H1 (cell line): ENCODE results near the gene TP53I11. TPM values are rescaled to one million over a fixed set of nuclear protein-coding genes. Genes with fewer than 3 reads are reported as not detected.
A peak's percentile ranks its signal among the peaks of the same experiment; 100 is the strongest.

Experiments
- ATF2 ChIP-seq: IDR thresholded peaks from 2 replicates; pipeline ENCODE4 v1.6.1; 2012; ENCODE audit warnings: low read length, inconsistent platforms
- BRCA1 ChIP-seq: IDR thresholded peaks from 2 replicates; pipeline ENCODE4 v1.6.1; 2012; ENCODE audit warnings: low read depth, low read length, improper control_type of control experiment
- CHD2 ChIP-seq: IDR thresholded peaks from 2 replicates; pipeline ENCODE4 v1.6.1; 2012; ENCODE audit warnings: low read length, improper control_type of control experiment
- CREB1 ChIP-seq: IDR thresholded peaks from 2 replicates; pipeline ENCODE4 v1.6.1; 2012; ENCODE audit warnings: inconsistent platforms
- CTCF ChIP-seq, 3 experiments: IDR thresholded peaks; 1 replicate in 2 of 3; 2 replicates in 1 of 3; pipeline versions ENCODE4 v1.5.1 to v1.6.1; 2011; ENCODE audit warnings: low read length in 3 of 3, mild to moderate bottlenecking in 3 of 3, inconsistent platforms in 2 of 3, low read depth in 1 of 3, moderate library complexity in 1 of 3; ENCODE audit not compliant: insufficient read depth in 1 of 3; ENCODE audit errors: control extremely low read depth in 1 of 3
- EGR1 ChIP-seq: IDR thresholded peaks from 2 replicates; pipeline ENCODE4 v1.6.1; 2011; ENCODE audit warnings: low read depth, low read length, borderline replicate concordance
- KDM1A ChIP-seq: fragments of 200-600, 300-600 bp; sonication (generic); IDR thresholded peaks from 2 replicates; pipeline ENCODE4 v1.7.1; 2016; ENCODE audit warnings: mild to moderate bottlenecking, low read length, borderline replicate concordance
- KDM4A ChIP-seq: IDR thresholded peaks from one replicate; pipeline ENCODE4 v1.7.1; 2012; ENCODE audit warnings: low read depth, mild to moderate bottlenecking, moderate library complexity, low read length, inconsistent platforms; ENCODE audit not compliant: severe bottlenecking
- MAX ChIP-seq: IDR thresholded peaks from 2 replicates; pipeline ENCODE4 v1.6.1; 2012; ENCODE audit warnings: inconsistent platforms
- POLR2AphosphoS5 ChIP-seq: IDR thresholded peaks from 2 replicates; pipeline ENCODE4 v1.6.1; 2011; ENCODE audit warnings: low read depth, low read length
- RAD21 ChIP-seq, 2 experiments: IDR thresholded peaks in 1 of 2; conservative IDR thresholded peaks in 1 of 2; 2 replicates each; pipeline ENCODE4 v1.6.1; 2011; ENCODE audit warnings: low read depth in 2 of 2, low read length in 2 of 2, improper control_type of control experiment in 1 of 2, inconsistent platforms in 1 of 2, mild to moderate bottlenecking in 1 of 2, moderate library complexity in 1 of 2
- RNF2 ChIP-seq: fragments of 200-900, 300-1000 bp; sonication (generic); IDR thresholded peaks from 2 replicates; pipeline ENCODE4 v1.7.1; 2016; ENCODE audit warnings: borderline replicate concordance, low read depth, mild to moderate bottlenecking, antibody characterized with exemption, low read length; ENCODE audit not compliant: poor library complexity, severe bottlenecking; ENCODE audit errors: missing control alignments
- SIX5 ChIP-seq: IDR thresholded peaks from 2 replicates; pipeline ENCODE4 v1.6.1; 2011; ENCODE audit warnings: mild to moderate bottlenecking, low read depth, low read length
- SP4 ChIP-seq: IDR thresholded peaks from 2 replicates; pipeline ENCODE4 v1.6.1; 2012; ENCODE audit warnings: low read length, inconsistent platforms
- SRF ChIP-seq: IDR thresholded peaks from 2 replicates; pipeline ENCODE4 v1.6.1; 2011; ENCODE audit warnings: mild to moderate bottlenecking, low read depth, low read length, moderate library complexity
- TEAD4 ChIP-seq: IDR thresholded peaks from 2 replicates; pipeline ENCODE4 v1.6.1; 2012; ENCODE audit warnings: low read depth, low read length, inconsistent platforms, mixed read lengths
- USF2 ChIP-seq: IDR thresholded peaks from 2 replicates; pipeline ENCODE4 v1.6.1; 2011; ENCODE audit warnings: low read length, improper control_type of control experiment
- YY1 ChIP-seq: IDR thresholded peaks from 2 replicates; pipeline ENCODE4 v1.6.1; 2011; ENCODE audit warnings: low read depth, mild to moderate bottlenecking, low read length
- polyA plus RNA-seq, 7 experiments: library from polyadenylated mRNA; depleted of rRNA in 3 of 7; stranded (reverse) in 5 of 7; unstranded in 2 of 7; fragments of >200 nt in 5 of 7; fragments of 200-250 nt in 2 of 7; gene quantifications; 1 replicate in 5 of 7; 2 replicates in 1 of 7; 4 replicates in 1 of 7; pipeline versions ENCODE4 v1.2.1 to v1.2.3, GENCODE V29; 2011 to 2013; ENCODE audit warnings: missing spikeins in 2 of 7, mixed read lengths in 2 of 7
- total RNA-seq: library from RNA; stranded (reverse); fragmentation: NEBNext Ultra II Directional; extraction: Animal tissue kit (Norgen Biotek cat#: 25700); gene quantifications from 2 replicates; pipeline ENCODE4 v1.2.1, GENCODE V29; 2021

TP53I11 gene
- total and polyA plus RNA-seq, 2 of the 8 experiments (the other 6 are each of a cell fraction or from before 2014, with no cell fraction given), result 34.0 to 46.3 TPM

GRCh38 chr11:44950625-44951476 lies at the start of gene TP53I11 (continued):
- TF ChIP-seq EGR1 (no peak), SIX5 (no peak), CTCF (IDR thresholded peaks at IDR 0.05; ENCODE audit: control extremely low read depth in 1 of 3, insufficient read depth in 1 of 3, low read depth in 1 of 3, low read length in 3 of 3) (peak in 2 of 3 experiments; percentile 33 to 70; a peak in 3 of 4 replicates), KDM1A (peak; percentile 55; the same call in 1 of the 2 replicates), BRCA1 (no peak), SRF (no peak), USF2 (no peak), POLR2AphosphoS5 (no peak), TEAD4 (no peak), RNF2 (no peak), MAX (0 out of 2 replicates have a peak, but pooled peaks have one; percentile 7), SP4 (no peak), ATF2 (no peak), KDM4A (peak; percentile 10), CHD2 (no peak), RAD21 (IDR thresholded peaks at IDR 0.05 in 1 of 2, conservative IDR thresholded peaks at IDR 0.05 in 1 of 2; ENCODE audit: low read depth in 2 of 2, low read length in 2 of 2) (peak; percentile 28 to 57; a peak in 3 of 4 replicates), YY1 (no peak), CREB1 (no peak)
